IPS-18a (cell line): ENCODE measurements around the gene HIF3A.
"Not testable (repeated sequence)": the region's sequence is repeated elsewhere in the genome, so short reads cannot be mapped to it uniquely, and the experiment has no call there.

Experiments
- H3K27ac ChIP-seq: one replicate; pipeline ENCODE4 v1.5.1; 2013; ENCODE audit warnings: low read length
- H3K27me3 ChIP-seq: one replicate; pipeline ENCODE4 v1.6.1; 2013; ENCODE audit warnings: mild to moderate bottlenecking, low read length; ENCODE audit not compliant: control insufficient read depth, insufficient read depth
- H3K36me3 ChIP-seq: one replicate; pipeline ENCODE4 v1.6.1; 2013; ENCODE audit warnings: low read depth, low read length; ENCODE audit not compliant: control insufficient read depth
- H3K4me1 ChIP-seq: one replicate; pipeline ENCODE4 v1.6.1; 2013; ENCODE audit warnings: low read depth, low read length; ENCODE audit not compliant: control insufficient read depth
- H3K4me3 ChIP-seq: one replicate; pipeline ENCODE4 v1.5.1; 2013; ENCODE audit warnings: low read length
- H3K9ac ChIP-seq: one replicate; pipeline ENCODE4 v1.6.1; 2013; ENCODE audit warnings: mild to moderate bottlenecking, low read length, moderate library complexity
- H3K9me3 ChIP-seq: one replicate; pipeline ENCODE4 v1.6.1; 2013; ENCODE audit warnings: low read depth, low read length; ENCODE audit not compliant: control insufficient read depth

The HIF3A gene

DNA sequence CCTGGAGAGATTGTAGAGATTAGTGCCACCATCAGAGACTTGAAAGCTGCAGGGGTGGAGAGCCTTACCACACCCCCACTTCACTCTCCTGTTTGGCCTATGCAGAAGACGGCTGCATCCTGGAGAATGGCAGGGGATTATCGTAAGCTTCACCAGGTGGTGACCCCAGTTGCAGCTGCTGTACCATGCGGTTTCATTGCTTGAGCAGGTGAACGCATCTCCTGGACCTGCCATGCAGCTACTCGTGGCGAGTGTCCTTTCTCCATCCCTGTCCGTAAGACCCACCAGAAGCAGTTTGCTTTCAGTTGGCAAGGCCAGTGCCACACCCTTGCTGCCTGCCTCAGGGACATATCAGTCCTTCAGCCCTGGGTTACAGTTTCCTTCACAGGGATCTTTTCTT lies 71.3 kb downstream of the HIF3A start:
- H3K4me3 ChIP-seq, result no peak overlapping the region
- H3K9ac ChIP-seq, result no peak overlapping the region
- no peaks in the 10 kb centered on the region for H3K9me3 ChIP-seq
- H3K27ac ChIP-seq, result no peak overlapping the region
- no peaks in the 10 kb centered on the region for H3K27me3 ChIP-seq
- H3K36me3 ChIP-seq, result peaks cover 26% of the 10 kb centered on the region
- H3K4me1 ChIP-seq, result peaks cover 17% of the 10 kb centered on the region

DNA sequence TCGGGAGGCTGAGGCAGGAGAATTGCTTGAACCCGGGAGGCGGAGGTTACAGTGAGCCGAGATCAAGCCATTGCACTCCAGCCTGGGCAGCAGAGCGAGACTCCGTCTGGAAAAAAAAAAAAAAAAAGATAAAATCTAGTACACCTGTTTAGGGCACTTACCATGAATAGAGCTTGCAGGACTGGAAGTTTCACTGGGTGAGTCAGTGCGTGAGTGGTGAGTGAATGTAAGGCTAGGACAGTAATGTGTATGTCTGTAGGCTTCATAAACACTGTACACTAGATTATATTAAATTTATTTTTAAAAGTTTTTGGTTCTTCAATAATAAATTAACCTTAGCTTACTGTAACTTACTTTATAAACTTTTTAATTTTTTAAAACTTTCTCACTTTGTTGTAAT lies 73.0 kb downstream of the HIF3A start:
- Histone ChIP-seq H3K27me3 (no peaks in the 10 kb centered on the region), H3K9me3 (no peaks in the 10 kb centered on the region), H3K4me1 (peaks cover 27% of the 10 kb centered on the region), H3K9ac (no peak overlapping the region), H3K36me3 (peaks cover 15% of the 10 kb centered on the region), H3K27ac (no peak overlapping the region), H3K4me3 (no peak overlapping the region)

DNA sequence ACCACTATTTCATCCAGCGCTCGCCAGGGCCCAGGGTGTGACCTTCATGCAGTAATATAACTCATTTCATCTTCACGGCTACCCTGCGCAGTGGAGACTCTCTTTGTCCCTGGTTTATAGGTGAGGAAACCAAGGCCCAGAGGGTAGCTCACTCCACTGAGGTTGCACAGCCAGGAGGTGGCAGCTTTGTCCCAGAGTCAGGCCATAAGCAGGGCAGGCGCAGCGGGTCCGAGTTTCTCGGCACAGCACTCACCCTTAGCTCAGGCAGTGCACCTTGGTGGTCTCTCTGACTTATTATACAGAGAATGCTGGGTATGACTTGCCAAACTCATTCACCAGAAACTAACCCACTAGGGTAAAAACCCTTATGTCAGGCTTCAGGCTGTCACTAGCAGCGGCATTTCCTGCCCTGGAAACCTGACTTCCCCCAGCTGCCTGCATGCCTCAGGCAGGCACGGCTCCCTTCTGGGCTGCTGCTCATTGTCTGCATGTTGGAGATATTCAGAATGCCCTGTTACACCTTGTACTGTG lies 74.6 kb downstream of the HIF3A start:
- no peaks in the 10 kb centered on the region for H3K9me3 ChIP-seq
- no peak overlapping the region for H3K27ac ChIP-seq
- no peaks in the 10 kb centered on the region for H3K27me3 ChIP-seq
- H3K36me3 ChIP-seq, result peaks cover 22% of the 10 kb centered on the region
- no peak overlapping the region for H3K9ac ChIP-seq
- peaks cover 24% of the 10 kb centered on the region for H3K4me1 ChIP-seq
- H3K4me3 ChIP-seq, result no peak overlapping the region

DNA sequence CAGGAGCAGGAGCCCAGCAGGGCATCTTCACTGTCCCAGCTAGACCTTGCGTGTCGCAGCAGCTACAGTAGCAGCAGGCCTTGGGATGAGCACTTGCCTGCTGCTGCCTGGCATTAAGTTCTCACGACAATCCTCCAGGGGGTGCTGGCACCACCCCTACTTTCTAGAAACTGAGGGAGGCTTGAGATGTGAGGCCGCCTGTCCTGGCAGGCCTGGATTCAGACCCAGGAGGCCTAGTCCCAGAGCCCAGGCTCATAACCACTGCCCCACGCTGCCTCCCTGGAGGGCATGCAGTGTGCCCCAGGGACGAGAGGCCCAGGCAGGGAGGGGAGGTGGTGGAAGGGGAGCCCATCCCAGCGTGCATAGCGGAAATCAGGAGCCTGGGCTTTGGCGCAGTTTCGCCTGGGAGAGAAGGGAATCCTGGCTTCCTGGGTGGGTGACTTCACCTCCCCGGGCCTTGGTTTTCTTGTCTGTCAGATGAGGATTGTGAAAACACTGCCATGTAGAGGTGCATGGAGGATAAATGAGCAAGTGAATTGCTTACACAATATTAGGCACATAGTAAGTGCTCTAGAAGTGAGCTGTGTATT lies 76.2 kb downstream of the HIF3A start:
- Histone ChIP-seq H3K36me3 (peaks cover 28% of the 10 kb centered on the region), H3K9ac (peak overlapping the region; percentile 61), H3K4me3 (peak overlapping the region; percentile 35)

DNA sequence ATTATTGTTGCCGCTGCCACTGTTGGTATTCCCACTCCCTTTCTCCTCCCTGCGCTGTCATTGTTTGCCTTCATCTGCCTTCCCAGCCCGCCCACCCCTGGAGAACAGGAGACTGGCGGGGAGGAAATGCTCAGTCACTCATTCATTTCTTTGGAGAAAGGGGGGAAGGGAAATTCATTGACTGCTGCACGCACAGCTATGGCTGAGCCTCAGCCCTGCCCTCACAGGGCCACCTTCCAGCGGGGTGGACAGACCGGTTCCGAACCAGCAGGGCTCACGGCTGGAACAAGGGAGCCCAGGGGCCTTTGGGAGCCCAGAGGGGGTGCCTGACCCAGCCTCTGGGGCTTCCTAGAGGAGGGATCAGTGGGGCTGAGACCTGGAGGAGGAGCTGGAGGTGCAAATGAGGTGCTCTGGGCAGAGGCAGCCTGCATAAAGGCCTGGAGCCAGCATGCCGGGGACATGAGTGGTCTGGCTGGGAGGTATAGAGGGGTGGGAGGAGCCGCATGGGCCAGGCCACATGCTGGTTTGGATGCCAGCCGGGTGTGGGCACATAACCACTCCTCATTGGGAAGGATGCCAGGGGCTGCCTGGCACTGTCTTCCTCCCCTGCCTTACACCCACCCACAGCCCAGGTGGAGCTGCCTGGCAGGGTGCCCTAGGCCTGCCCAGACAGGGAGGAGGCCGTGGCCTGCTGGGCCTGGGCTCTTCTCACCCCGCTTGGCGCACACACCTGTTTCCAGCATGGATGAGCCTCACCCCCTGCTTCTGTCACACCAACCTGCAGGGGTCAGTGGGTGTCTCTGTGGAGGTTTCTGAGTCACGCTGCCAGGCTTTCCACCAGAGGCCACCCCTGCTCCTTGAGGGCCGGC lies 76.9 kb downstream of the HIF3A start:
- peak overlapping the region; percentile 61 for H3K9ac ChIP-seq
- H3K4me3 ChIP-seq, result peak overlapping the region; percentile 35
- H3K27me3 ChIP-seq, result no peaks in the 10 kb centered on the region
- H3K4me1 ChIP-seq, result peaks cover 24% of the 10 kb centered on the region
- no peaks in the 10 kb centered on the region for H3K9me3 ChIP-seq
- H3K27ac ChIP-seq, result peak overlapping the region; percentile 93
- peaks cover 35% of the 10 kb centered on the region for H3K36me3 ChIP-seq

More for the DNA sequence above, 76.2 kb downstream of the HIF3A start:
- Histone ChIP-seq H3K4me1 (peaks cover 24% of the 10 kb centered on the region), H3K27ac (peak overlapping the region; percentile 93), H3K9me3 (no peaks in the 10 kb centered on the region), H3K27me3 (no peaks in the 10 kb centered on the region)

DNA sequence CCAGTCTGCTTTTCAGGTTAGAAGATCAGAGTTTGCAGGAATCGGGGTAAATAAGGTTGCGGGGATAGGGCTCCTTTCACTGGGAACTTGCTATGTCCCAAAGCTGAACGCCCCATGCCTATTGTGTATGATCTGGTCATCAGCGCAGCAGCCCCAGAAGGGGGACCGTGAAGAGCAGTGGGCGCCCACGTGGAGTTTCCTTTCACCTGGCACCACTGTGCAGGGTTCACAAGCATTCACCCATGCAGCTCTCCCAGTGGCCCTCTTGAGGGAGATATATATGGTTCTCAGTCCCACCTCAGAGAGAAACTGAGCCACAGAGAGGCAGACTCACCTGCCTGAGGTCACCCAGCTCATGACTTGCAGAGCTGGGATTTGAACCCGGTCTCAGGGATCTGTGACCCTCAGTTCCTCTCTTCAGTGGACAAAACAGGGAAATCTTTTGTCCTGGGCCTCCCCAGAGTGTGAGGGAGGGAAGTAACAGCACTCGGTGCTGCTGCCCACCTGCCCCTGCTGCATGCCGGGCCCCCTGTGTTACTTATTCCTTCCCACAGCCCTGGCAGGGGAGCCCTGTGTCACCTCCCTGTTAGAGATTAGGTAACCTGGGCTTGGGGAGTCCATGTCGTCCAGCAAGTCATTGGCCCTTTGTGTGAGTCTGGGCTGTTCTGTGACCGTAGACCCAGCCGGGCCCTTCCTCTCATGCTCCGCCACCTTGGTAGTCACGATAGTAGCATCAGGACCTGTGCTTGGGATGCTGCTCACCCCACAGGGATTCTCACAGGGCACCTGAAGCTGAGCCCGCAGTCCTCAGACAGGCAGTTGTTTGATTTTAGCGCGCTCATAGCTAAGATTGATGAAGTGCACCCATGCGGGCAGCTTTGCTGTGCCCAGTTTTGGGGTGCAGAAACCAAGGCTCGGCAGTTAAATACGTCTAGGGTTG lies 78.0 kb downstream of the HIF3A start:
- Histone ChIP-seq H3K4me1 (peaks cover 24% of the 10 kb centered on the region), H3K27me3 (no peaks in the 10 kb centered on the region), H3K27ac (peak overlapping the region; percentile 5), H3K9me3 (no peaks in the 10 kb centered on the region), H3K36me3 (peaks cover 42% of the 10 kb centered on the region), H3K4me3 (no peak overlapping the region), H3K9ac (peak overlapping the region; percentile 61)

DNA sequence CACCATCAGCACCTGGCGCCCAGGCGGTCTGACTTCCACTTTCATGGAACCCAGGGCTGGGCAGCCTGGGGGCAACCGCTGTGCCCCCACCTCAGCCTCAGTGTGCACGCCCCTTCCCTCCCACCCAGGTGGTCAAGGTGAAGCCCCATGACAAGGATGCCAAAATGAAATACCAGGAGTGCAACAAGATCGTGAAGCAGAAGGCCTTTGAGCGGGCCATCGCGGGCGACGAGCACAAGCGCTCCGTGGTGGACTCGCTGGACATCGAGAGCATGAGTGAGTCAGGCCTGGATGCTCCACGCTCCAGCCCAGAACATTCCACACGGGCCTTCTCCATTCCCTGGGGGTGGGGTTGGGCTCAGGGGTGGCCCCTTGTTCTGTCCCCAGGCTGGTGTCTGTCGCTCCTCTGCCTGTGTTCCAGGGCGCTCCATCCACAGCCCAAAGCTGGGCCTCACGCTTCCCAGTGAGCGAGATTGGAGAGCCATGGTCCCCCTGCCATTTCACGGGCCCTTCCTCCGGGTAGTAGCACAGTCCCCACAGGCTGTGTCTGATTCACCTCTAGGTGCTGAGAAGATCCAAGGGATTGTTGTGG lies 78.7 kb downstream of the HIF3A start:
- peaks cover 24% of the 10 kb centered on the region for H3K4me1 ChIP-seq
- H3K27me3 ChIP-seq, H3K9me3 ChIP-seq, H3K9ac ChIP-seq, H3K27ac ChIP-seq, H3K4me3 ChIP-seq: not testable (repeated sequence)
- peaks cover 45% of the 10 kb centered on the region for H3K36me3 ChIP-seq

DNA sequence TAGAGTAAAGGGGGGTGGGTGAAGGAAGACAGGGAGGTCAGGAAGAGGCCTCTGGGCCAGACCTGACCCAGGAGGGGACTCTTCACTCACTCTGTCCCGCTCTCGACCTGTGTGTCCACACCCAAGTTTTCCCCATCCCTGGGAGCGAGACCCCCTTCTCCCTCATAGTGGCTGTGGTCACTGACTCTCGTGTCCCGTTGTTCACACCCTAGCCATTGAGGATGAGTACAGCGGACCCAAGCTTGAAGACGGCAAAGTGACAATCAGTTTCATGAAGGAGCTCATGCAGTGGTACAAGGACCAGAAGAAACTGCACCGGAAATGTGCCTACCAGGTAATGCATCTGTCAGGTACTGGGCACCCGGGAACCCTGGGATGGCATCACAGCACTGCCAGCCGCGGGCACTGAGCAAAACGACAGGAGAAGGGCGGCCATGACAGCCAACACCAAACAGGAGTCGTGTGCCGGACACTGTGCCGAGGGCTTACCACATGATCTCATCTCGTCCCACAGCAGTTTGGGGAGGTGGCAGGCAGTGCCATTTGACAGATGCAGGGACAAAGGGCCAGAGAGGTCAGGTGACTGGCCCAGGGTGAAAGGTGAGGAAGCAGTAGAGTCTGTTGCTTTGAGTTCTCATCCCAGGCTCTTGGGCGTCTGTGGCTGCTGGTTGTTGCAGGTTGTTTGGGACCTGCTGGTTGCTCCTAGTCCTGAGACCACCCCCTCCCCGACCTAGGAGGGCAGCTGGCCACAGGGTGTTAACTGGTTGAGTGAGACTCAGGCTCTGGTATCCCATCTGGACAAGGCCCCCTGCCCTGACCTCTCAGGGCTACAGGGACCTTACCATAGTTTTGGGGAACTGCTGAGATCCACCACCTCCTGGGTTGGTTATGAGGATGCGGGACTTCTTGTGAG lies 79.7 kb downstream of the HIF3A start:
- H3K36me3 ChIP-seq, result peaks cover 52% of the 10 kb centered on the region
- H3K27me3 ChIP-seq, result no peaks in the 10 kb centered on the region
- no peaks in the 10 kb centered on the region for H3K9me3 ChIP-seq
- H3K4me3 ChIP-seq, result no peak overlapping the region
- H3K27ac ChIP-seq, result no peak overlapping the region
- H3K9ac ChIP-seq, result no peak overlapping the region
- H3K4me1 ChIP-seq, result peaks cover 22% of the 10 kb centered on the region

DNA sequence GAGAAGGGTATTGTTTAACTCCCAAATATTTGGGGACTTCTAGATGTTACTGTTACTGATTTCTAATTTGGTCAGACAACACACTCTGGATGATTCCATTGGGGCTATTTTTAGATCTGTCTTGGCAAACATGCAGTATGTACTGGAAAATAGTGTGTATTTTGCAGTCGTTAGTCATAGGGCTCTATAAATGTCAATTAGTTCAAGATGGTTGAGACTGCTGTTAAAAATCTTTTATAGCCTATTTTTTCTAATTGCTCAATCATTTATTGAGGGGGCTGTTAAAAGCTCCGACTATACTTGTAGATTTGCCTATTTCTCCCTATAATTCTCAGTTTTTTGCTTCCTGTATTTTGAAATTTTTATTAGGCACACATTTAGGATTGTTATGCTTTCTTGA lies 81.4 kb downstream of the HIF3A start:
- Histone ChIP-seq H3K27ac (no peak overlapping the region), H3K4me1 (peaks cover 8% of the 10 kb centered on the region), H3K4me3 (no peak overlapping the region), H3K9me3 (no peaks in the 10 kb centered on the region), H3K27me3 (no peaks in the 10 kb centered on the region), H3K36me3 (peaks cover 61% of the 10 kb centered on the region), H3K9ac (no peak overlapping the region)

DNA sequence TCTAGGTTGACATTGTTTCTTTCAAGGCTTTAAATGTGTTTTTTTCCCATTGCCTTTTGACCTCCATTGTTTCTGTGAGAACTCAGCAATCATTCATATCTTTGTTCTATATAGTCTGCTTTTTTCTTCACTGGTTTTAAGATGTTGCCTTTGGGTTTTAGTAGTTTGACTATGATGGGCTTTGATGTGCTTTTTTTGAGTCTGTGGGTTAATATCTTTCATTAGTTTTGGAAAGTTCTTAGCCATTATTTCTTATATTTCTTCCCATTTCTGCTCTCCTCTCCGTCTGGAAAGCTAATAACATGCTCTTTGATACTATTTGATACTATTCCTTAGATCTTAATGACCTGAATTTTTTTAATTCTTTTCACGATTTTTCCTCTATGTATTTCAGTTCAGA lies 83.8 kb downstream of the HIF3A start:
- Histone ChIP-seq H3K9ac (no peak overlapping the region), H3K36me3 (peaks cover 76% of the 10 kb centered on the region)

More for the DNA sequence above, 83.8 kb downstream of the HIF3A start:
- Histone ChIP-seq H3K4me3 (no peak overlapping the region), H3K9me3 (no peaks in the 10 kb centered on the region), H3K27me3 (no peaks in the 10 kb centered on the region), H3K4me1 (no peaks in the 10 kb centered on the region), H3K27ac (no peak overlapping the region)
